ENCODE results near the gene NCBP2L. TPM values are rescaled to one million over a fixed set of nuclear protein-coding genes. Genes with fewer than 3 reads are reported as not detected.

Gene NCBP2L
- total and polyA plus RNA-seq, 2 experiments from 2014 or later: not detected

- H3K27ac ChIP-seq (ENCODE audit: low read depth): no peak overlapping the region
- H3K27me3 Mint-ChIP-seq (ENCODE audit: insufficient read depth, low read depth, poor library complexity): peaks cover 6% of the 10 kb centered on the region
- H4K20me1 ChIP-seq (replicated peaks; ENCODE audit: insufficient read depth): no peaks in the 10 kb centered on the region
- H3F3A ChIP-seq (replicated peaks; ENCODE audit: low read depth): no peaks in the 10 kb centered on the region
- no peaks in the 10 kb centered on the region for H3K79me2 ChIP-seq (replicated peaks; ENCODE audit: insufficient read depth)
- no peaks in the 10 kb centered on the region for H3K9me2 ChIP-seq (ENCODE audit: insufficient read depth)
- peak overlapping the region; percentile 86; the same call in 1 of the 2 replicates for H3K27ac Mint-ChIP-seq
- H3K36me3 ChIP-seq (ENCODE audit: insufficient read depth): no peaks in the 10 kb centered on the region
- no peak overlapping the region for H2AFZ ChIP-seq
- H3K36me3 Mint-ChIP-seq (ENCODE audit: low read depth): no peaks in the 10 kb centered on the region
- H3K27me3 ChIP-seq (ENCODE audit: insufficient read depth): no peaks in the 10 kb centered on the region
- H3K4me3 Mint-ChIP-seq: peak overlapping the region; percentile 85
- H3K4me3 ChIP-seq: peak overlapping the region; percentile 55
- no peaks in the 10 kb centered on the region for H3K9me3 Mint-ChIP-seq
- H3K4me1 Mint-ChIP-seq: peaks cover 15% of the 10 kb centered on the region
- ATAC-seq: peak; percentile 57
- peak overlapping the region; percentile 67 for H3K4me2 ChIP-seq
- TF ChIP-seq ZNF331 (CRISPR knock-in tag; IDR thresholded peaks at IDR 0.05; ENCODE audit: low read depth): no peak
- no peak for TF ChIP-seq REST (IDR thresholded peaks at IDR 0.05; ENCODE audit: unreplicated experiment)
- TF ChIP-seq EZH2phosphoT487 (IDR thresholded peaks at IDR 0.05; ENCODE audit: unreplicated experiment): no peak
- TF ChIP-seq ETS1 (IDR thresholded peaks at IDR 0.05): no peak
- TF ChIP-seq EZH2 (IDR thresholded peaks at IDR 0.05; ENCODE audit: low read depth, unreplicated experiment): no peak
- no peak for TF ChIP-seq NANOG (IDR thresholded peaks at IDR 0.05; ENCODE audit: borderline replicate concordance)
- no peak for TF ChIP-seq JUNB (IDR thresholded peaks at IDR 0.05; ENCODE audit: unreplicated experiment)
- no peak for TF ChIP-seq ZNF462 (CRISPR knock-in tag; IDR thresholded peaks at IDR 0.05)
- H3K4me1 ChIP-seq (ENCODE audit: insufficient read depth): peaks cover 8% of the 10 kb centered on the region; the same call in 1 of the 2 replicates
- DNase-seq (ENCODE audit: low spot score): no peak
These were observed 34.8 kb upstream of the NCBP2L start for GRCh38 chrX:107742700-107743191.

All from GM23338 (cell line).